IPS-NIHi7 (cell line): ENCODE results near the gene CDH4.

Experiments used
- DNase-seq: peaks from one replicate; pipeline ENCODE4 v3.0.0; 2012; ENCODE audit warnings: mixed read lengths; ENCODE audit errors: extremely low spot score

Gene CDH4

GRCh38 chr20:61815678-61816077, 563.6 kb downstream of the CDH4 start:
- no peak for DNase-seq

- DNase-seq = no peak
Measured at GRCh38 chr20:61816606-61817460, 564.8 kb downstream of the CDH4 start.

DNA sequence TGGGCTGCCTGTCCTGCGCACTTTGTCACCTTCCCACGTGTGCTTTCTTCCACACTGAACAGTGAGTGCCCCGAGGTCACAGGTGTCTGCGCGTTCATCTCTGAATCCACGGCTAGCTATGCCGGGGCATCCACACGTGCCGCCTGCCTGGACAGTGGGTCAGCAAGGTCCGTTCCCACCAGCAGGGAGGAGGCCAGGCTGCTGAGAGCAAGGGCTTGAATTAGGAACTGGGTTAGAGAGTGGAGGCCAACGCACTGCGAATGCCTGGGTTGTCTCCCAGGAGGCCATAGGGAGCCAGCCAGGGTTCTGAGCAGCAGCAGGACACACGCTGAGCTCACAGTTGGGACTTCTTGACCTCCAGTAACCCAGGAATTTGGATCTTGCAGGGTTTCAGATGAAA, 565.5 kb downstream of the CDH4 start:
- no peak for DNase-seq

DNA sequence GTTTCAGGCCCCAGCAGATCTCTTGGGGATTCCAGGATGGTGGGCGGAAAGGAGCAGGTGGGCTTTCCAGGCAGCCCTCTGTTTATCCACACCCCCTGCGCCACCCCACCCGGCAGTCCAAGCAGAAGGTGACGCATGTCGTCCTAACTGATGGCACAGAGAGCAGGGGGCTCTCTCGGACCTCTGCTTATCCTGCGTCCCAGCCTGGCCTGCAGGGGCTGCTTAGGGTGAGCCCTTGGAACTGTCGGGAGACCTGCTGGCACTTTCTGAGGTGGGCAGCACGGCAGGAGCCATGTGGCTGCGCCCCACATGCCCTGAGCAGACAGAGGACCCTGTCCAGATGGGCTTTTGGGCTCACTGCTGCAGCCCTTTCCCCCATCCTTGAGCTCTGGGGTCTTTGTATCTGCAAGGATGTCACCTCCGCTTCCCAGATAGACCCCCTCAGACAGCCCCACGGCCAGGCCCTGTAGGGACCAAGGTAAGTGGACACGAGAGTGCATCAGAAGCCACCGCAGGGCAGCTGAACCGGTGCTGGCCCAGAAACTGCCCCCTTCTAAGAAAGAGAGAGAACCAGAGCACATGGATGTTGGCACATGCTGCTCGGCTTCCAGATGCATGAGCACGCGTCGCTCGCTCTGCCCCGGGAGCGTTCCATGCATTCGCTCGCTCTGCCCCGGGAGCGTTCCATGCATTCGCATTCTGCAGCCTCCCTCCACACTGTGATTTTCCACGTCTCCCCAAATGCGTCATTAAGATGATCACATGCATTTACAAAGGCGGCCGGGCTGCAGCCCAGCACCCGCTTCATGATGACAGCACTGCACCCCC, 566.9 kb downstream of the CDH4 start:
- no peak for DNase-seq

- DNase-seq = no peak
Measured at GRCh38 chr20:61819574-61819846, 567.4 kb downstream of the CDH4 start.

DNA sequence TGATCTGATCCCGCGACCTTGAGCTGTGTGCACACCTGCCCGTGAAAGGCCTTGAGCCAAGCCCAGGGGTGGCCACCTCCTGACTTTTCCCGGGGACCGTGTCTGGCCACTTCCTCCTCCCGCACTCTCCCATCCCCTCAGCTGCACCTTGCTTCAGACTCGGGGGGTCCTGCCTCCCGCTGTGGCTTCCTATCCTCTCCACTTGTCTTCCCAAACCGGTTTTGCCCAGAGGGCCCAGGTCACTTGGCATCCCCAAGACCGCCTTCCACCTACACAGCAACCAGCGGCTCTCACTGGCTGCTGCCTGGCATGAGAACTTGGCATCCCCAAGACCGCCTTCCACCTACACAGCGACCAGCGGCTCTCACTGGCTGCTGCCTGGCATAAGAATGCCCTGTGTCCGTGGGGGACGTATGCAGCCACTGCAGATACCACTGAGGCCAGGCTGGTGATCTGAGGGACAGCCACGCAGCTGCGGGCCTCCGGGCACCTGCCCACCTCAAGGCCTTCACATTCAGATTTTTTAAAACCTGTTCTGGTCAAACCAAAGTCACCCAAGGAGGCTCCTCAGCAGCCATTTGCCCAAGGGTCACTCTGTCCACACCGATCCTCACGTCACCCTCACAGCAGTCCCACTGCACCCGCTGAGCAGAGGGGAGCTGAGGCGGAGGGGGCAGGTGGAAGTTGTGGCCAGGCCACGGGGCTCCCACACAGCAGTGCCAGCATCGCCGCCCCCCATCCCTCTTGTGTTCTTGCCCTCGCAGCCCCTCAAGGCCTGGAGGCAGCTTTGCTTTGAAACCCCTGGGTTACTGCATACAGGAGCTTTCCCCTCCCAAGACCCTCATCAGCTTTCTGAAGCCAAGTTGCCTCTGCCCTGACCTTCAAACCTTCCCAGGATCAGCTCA, 568.1 kb downstream of the CDH4 start:
- DNase-seq = no peak

DNA sequence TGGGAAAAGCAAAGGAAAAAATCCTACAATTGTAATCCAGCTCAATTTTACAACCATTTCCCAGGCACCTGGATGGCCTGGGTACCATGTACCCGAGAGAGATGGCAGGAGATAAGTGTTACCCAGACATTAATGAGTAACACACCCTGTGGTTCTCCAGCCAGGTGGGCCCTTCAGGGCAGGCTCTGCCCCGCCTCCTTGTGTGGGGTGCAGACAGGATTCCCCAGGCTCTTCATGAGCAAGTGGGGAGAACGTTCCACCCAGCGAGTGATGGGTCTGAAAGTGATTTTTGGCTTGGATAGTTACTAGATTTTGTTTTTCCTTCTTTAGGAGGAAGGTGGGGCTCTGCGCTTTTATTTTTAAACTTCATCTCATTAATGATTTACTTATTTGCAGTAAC, 569.7 kb downstream of the CDH4 start:
- DNase-seq = no peak

DNA sequence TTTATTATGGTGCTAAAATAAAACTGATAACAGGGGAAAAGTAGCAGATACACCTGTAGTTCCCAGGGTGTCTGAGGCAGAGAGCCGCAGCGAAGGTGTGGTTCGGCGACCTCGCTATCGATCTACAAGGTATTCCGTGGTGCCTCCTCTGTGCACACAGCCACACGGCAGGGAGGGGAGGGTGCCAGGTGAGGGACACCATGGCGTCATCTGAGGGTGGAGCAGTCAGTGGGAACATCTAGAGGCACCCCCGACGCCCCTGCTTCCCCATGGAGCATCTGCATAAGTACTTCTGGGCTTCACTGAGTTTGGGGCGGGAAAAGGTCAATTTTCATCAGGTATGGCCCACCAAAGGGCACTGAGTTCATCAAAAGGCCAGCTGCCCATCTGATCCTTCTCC, 570.3 kb downstream of the CDH4 start:
- DNase-seq = no peak

DNA sequence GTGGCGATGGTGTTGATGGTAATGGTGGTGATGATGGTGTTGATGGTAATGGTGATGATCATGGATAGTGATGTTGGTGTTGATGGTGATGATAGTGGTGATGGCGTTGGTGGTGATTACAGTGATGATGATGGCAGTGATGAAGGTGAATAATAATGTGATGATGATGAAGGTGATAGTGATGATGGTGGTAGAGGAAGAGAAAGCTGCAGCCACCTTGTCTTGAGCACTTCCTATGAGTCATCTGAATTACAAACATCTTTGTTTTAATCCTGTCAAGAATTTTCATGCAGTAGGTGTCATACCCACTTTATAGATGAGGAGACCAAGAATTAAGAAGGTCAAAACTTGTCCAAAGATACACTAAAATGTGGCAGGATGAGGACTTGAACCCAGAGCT, 571.2 kb downstream of the CDH4 start:
- no peak for DNase-seq

- no peak for DNase-seq
Measured at GRCh38 chr20:61828891-61829290, 576.8 kb downstream of the CDH4 start.

DNA sequence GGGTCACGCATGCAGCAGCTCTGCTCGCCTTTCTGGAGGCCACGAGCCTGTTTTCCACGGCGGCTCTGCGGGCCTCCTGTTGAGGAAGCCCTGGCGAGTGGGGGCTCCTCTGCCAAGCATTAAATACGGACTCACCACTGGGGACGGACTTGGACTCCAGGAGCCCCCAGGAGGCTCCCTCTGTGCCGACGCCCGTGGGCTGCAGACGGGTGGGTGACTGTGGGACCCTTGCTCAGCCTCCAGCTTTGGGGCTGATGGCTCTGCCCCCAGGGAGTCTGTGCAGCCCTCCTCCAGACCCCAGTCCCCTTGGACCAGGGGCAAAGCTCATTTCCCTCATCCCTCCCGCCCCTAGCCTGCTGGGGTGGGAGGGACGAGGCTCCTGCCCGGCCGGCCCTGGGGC, 577.5 kb downstream of the CDH4 start:
- no peak for DNase-seq

DNA sequence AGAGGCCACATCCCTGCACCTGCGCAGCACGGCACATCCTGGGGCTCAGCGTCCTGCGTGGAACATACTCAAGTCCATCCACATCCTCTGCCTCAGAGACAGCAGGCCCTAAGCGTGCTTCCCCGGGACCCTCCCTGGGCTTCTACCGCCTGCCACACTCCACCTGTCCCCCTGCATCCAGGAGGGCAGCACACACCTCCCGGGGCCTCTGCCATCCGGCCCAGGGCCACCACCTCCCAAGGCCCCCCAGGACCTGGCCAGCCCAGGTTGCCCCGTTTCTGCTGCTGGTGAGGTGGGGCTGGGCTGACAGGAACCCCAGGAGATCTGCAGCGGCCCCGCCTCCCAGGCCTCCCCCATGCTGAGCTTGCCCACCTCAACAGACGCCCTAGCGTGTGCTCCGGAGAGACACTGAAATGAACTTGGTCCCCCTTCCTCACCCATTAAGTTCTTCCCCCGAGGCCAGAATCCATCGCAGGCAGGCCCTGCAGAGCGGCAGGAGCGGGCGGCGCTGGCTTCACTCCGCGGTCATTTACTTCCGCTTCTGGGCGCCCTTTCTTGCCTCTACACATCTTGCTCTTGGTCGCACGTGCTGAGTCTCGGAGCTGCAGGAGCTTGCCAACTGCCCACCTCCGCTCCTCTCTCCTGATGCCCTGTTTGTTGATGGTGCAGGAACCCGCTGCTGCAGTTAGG, 578.3 kb downstream of the CDH4 start:
- no peak for DNase-seq

DNA sequence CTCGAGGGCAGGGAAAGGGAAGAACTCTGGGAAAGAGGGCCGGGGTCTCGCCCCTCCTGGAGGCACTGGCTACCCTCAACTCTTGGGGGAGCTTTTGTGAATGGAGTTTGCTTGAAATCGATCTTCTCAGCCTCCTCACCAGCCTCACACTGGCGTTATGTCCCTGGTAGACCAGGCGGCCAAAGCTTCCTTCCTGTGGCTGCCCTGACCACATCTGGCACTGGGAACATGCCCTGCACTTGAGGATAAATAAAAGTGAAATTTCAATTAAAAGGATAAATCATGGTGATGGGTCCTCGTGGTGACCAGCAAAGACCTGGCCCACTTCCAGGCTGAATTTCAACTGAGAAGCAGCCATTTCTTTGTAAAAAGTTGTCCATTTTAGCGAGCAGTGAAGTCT, 578.9 kb downstream of the CDH4 start:
- no peak for DNase-seq

DNA sequence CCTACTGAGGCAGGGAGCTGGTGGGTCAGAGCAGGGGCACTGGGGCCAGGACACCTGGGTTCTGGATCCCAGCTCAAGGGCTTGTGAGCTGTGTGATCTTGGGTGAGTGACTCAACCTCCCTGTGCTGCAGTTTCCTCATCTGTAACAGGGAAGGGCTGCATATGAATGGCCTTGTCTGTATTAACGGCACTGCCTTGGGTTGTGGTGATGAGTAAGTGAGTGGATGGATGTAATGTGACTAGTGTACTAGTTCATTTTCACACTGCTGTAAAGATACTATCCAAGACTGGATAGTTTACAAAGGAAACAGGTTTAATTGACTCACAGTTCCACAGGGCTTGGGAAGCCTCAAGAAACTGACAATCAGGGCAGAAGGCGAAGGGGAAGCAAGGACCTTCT, 580.1 kb downstream of the CDH4 start:
- no peak for DNase-seq

DNA sequence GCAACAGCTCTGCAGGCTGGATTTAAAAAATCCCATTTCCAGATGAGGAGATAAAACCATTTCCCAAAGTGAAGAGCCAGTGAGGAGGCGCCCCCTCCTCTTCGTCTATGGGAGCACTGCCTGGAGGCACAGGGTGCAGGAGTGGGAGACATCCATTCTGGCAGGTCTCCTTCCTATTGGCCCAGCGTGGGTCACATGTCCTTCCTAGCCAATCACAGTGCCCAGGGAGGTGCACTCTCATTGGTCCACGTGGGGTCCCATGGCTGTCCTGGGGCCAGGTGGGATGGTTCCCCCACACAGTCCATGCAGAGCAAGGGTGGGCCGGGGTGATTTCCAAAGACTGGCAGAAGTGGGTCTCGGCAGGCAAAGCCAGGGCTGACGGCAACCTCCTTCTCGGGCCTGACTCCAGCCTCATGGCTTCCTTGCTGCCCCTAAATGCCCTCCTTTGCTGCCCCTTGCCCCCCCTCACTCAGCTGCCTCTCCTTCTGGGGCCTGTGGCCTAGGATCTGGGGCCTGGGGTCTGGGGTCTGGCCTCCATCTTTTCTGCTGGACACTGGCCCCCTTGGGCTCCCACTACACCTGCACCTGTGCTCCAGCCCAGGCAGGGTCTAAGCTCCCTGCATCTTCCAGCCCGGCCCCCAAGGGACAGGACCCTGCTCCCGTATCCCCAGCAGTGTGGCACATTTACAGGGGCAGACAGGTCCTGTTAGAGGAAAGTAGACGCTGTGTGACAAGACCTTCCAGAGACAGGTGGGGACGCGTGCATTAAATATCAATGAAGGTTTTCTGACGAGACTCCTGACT, 581.9 kb downstream of the CDH4 start:
- no peak for DNase-seq

DNA sequence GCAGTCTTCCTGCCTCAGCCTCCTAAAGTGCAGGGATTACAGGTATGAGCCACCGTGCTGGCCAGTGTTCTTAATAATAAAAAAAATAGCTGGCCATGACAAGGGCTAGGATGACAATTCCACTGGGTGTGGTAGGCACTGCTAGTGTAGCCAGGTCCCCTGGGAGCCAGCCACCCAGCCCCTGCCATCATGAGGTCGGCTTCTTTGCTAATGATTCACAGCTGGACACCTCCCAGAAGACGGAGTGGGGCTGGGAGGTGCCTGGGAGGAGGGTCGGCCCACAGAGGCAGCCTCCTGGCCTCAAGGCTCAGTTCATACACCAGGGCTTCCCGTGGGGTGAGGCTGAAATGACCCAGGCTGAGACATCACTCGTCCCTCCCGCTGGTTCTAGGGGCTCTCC, 583.2 kb downstream of the CDH4 start:
- DNase-seq = no peak

DNA sequence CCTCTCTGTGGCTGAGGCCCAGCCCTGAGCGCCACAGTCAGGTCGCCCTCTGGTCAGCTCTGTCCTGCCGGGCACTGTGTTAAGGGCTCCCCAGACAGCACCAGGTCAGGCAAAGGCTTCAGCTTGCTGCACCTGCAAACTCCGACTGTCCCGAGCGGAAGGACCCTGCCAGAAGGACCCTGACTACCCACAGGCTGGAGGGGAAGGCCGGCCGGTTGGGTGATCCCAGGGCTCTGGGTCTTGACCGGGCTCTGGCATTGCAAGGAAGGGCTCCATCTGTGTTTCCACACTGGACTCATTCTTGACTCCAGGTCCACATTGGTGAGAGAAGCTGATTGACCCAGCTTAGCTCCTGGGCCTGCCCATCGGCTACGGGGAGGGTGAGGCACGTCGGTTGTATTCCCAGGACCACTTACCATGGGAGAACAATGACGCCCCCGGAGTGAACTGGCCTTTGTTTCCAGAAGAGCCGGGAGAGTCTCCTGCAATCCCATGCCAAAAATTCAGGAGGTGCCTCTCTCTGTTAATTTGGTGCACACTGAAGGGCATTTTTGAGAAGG, 583.8 kb downstream of the CDH4 start:
- no peak for DNase-seq

- DNase-seq = no peak
Measured at GRCh38 chr20:61837200-61837599, 585.1 kb downstream of the CDH4 start.

- no peak for DNase-seq
Measured at GRCh38 chr20:61839223-61839911, 587.3 kb downstream of the CDH4 start.
